ENCODE data around the gene BCL2L1.

- TF ChIP-seq POLR2AphosphoS5 (IDR thresholded peaks at IDR 0.05; ENCODE audit: low read depth, low read length) (no peak), POLR2A (IDR thresholded peaks at IDR 0.05; ENCODE audit: low read depth, low read length) (no peak), SPI1 (IDR thresholded peaks at IDR 0.05; ENCODE audit: low read depth, low read length) (no peak), TAF1 (IDR thresholded peaks at IDR 0.05; ENCODE audit: low read depth, low read length) (no peak), PAX5 (IDR thresholded peaks at IDR 0.05; ENCODE audit: insufficient read depth, low read length, severe bottlenecking) (no peak)
Measured at GRCh38 chr20:31758521-31758920, 35.9 kb upstream of the BCL2L1 start.

All from GM12891 (cell line).